Sciatic nerve (tissue), 2 donors: ENCODE measurements around the gene SLC35B2. TPM values are rescaled to one million over a fixed set of nuclear protein-coding genes. Genes with fewer than 3 reads are reported as not detected.

ENCODE experiments used
- ATAC-seq: fragments of 200-7000 bp; cut with Tn5 transposase; one replicate; pipeline ENCODE4 v1.9.1; 2020; ENCODE audit warnings: mild to moderate bottlenecking, moderate library complexity
- DNase-seq: peaks from one replicate; pipeline ENCODE4 v3.0.0-alpha.2; 2020; ENCODE audit warnings: low spot score
- intact Hi-C: fragments of 100-400 bp; cut with DNase I; formaldehyde crosslinking; loops from one replicate; pipeline ENCODE4 v1.14.2; 2022
- total RNA-seq: library from RNA; stranded (reverse); fragmentation: NEBNext Ultra II Directional; extraction: Animal tissue kit (Norgen Biotek cat#: 25700); gene quantifications from one replicate; pipeline ENCODE4 v1.2.1, GENCODE V29; 2021
- donor health status: DM: no; HTN: no; CAD: no.
- donor health status: DM: no; HTN: no; CAD: no.

The SLC35B2 gene
- total RNA-seq, 1 donor from 2014 or later = 26.8 TPM

DNA sequence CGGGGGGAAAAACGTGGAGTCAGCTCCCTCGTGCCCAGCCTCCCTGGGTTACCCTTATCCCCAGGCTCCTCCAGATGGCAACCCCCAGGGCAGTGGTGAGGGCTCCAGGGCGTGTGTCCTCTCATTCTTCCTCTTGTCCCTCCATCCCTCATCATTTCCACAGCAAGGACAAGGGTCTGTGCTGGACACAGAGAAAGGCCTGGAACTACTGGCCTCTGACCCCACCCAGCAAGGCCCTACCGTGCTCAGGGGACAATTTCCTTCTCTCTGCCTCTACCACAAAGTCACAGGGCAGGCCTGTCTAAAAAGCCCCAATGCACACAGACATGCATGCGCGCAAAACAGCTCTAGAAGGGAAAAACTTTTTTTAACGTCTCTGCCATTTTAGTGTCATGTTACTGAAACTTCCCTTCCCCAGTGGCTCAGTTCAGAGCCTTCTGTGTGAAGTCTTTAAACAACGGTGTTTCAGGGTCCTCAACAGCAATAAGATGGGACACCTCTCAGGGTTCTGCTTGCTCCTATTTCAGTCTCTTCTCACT lies 1.1 kb upstream of the SLC35B2 start:
- intact Hi-C loops = no loop called here
- DNase-seq = no peak
- no peak for ATAC-seq

DNA sequence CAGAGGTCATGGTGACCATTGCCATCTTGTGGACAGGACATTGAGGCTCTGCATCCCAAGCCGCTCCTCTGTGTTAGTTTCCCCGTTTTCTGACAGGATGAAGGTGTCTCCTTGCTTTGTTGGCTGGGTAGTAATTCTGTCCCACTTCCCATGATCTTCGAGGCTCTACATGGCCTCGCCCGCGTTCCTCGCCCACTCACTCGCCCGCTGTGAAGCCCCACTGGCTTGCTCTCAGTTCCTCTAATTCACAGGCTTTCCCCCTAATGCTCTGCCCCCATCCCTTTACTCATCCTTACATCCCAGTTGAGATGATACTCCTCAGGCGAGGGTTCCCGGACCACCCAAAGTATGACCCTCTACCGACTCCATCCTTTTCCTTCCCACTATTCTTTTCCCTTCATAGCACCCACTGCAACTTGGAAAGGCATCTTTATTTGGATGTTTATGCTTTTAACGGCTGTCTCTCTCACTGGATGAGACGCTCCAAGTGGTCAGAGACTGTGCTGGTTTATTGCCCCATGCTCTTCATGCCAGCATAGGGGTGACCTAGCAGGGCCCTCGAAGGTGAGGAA lies 511 bp upstream of the SLC35B2 start:
- ATAC-seq (no peak), DNase-seq (no peak)
- intact Hi-C loops = no loop called here

DNA sequence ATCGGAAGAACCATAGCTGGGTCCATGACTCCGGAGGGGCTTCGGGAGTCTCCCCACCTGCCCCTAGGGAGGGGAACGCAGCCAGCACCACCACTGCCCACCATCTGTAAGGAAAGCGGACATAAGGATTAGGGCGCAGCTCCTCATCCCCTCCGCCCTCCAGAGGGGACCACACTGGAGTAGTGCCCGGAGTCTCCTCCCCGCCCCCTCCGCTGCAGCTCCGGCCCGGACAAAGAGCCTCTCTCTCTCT lies 628 bp downstream of the SLC35B2 start:
- intact Hi-C loops = no loop called here
- DNase-seq = no peak
- ATAC-seq = no peak

DNA sequence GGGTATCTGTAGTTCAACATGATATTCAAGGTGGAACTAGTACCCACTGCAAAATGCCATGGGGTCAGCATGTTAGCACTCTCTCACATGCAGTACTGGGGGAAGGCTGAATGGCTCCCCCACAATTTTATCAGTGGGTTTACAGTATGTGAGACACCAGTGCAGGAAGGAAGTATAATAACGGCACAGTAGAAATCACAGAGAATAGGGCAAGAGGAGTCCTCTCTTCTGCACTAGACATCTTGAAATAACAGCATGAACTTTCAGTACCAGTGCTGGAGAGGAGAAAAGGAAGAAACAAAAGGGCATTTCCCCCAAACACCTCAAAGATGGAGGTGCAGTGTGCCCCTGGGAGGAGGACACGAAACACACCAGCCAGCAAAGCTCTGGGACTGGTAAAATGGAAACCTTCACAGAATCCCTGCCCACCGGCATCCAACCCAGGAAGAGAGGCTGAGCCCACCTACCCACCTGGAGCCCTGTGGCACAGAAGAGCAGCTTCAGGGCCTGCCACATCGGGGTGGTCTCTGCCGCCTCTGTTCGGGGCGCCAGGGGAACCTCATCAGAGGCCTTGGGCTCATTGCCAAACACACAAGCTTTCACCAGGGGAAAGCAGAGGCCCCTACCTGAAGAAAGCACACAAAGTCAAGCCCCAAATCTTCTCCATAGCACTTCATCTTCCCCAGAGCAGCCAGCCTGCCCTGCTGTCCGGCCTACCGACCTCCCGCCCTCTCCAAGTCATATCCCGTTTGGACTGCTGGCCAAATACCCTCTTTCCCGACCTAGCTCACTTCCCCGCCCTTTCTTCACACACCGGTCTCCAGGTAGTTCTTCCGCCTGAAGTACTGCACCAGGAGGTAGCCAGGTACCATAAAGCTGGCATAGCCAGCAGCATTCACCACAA lies 1.2 kb downstream of the SLC35B2 start:
- intact Hi-C loops = no loop called here
- peak; percentile 25 for ATAC-seq

DNA sequence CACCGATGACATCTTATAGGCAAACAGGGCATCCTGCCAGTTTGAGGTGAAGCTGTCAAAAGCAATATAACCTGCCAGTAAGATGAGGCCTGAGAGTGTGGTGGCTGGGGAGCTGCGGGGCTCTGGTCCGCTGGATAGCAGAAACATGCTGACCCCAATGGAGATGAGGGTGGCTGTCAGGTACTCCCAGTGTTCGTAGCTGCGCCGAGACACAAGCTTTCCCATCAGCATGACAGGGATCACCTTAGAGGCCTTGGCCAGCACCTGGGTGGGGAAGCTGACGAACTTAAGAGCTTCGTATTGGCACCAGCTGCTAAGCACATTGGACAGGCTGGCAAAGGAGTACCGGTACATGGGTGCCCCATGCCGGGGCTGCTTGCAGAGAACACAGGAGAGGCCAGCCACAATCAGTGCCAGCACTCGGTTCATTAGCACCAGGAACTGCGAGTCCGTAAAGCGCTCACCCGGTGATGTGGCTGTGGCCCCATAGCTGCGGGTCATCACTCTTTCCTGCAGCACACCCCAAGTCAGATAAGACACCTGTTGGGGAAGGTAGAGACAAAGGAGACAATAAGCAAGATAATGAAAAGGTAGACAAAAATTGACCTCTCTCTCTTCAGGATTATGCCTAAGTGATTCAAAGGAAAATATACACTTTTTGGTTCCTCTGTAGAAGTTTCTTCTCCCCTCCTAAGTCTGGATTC lies 2.1 kb downstream of the SLC35B2 start:
- ATAC-seq (no peak), DNase-seq (no peak)
- intact Hi-C loops = no loop called here

More for the DNA sequence above, 1.2 kb downstream of the SLC35B2 start:
- DNase-seq = no peak

DNA sequence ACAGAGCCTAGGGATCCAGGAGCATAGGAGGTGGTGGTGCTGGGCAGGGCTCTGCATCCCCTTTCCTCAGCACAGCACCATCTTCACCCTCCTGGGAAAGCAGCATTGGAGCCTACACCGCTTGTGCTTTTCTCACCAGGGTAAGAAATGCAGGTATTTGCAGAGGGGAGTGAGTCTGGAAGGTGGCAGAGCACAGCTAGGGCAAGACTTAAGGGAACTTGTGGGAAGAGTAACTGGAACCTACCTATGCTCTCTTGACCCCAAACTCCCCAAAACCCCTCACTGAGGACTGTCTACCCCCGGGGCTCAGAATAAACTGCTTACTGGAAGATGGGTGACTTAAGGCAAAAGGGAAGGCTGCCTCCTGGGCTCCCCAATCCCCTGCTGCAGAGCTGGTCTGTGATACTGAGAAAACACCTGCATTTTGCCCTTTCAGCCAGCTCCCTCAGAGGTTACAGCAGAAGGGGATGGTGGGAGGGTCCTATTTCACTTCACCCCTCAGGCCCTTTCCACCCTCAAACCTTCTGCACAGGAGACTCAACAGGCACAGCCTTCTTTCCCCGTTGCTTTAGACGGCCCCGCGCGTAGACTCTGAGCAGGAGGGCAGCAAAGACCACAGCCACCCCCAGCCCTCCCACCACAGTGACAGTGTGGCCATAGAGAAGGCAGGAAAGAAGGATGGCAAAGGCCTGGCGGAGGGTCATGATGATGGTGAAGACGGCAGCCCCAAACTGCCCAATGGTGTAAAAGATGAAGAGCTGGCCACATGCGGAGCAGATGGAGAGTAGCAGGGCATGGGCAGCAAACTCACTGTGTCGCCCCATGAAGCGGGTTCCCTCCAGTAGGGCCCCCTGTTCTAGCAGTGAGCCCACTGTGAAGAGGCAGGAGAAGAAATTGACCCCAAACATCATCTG lies 2.9 kb downstream of the SLC35B2 start:
- ATAC-seq (no peak), DNase-seq (no peak)
- intact Hi-C loops = no loop called here

DNA sequence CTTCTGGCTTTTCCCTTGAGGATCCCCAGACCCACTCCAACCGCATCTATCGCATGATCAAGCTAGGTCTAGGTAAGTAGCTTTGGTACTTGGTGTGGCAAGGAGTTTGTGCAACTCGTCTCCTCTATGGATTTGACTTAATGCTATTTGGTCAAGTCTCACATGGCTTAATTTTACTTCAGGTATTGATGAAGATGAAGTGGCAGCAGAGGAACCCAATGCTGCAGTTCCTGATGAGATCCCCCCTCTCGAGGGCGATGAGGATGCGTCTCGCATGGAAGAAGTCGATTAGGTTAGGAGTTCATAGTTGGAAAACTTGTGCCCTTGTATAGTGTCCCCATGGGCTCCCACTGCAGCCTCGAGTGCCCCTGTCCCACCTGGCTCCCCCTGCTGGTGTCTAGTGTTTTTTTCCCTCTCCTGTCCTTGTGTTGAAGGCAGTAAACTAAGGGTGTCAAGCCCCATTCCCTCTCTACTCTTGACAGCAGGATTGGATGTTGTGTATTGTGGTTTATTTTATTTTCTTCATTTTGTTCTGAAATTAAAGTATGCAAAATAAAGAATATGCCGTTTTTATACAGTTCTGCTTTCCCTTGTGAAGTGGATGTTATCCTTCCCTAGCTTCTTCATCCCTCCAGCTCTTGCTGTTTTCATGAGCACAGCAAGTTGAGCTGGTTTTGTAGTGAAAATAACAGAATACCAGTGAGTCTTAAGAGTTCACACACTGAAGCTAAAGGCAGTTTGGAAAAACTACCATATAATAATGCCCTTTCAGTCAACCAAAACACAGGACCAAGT lies 3.8 kb downstream of the SLC35B2 start:
- DNase-seq (peak; percentile 61), ATAC-seq (no peak)
- intact Hi-C loops = no loop called here

DNA sequence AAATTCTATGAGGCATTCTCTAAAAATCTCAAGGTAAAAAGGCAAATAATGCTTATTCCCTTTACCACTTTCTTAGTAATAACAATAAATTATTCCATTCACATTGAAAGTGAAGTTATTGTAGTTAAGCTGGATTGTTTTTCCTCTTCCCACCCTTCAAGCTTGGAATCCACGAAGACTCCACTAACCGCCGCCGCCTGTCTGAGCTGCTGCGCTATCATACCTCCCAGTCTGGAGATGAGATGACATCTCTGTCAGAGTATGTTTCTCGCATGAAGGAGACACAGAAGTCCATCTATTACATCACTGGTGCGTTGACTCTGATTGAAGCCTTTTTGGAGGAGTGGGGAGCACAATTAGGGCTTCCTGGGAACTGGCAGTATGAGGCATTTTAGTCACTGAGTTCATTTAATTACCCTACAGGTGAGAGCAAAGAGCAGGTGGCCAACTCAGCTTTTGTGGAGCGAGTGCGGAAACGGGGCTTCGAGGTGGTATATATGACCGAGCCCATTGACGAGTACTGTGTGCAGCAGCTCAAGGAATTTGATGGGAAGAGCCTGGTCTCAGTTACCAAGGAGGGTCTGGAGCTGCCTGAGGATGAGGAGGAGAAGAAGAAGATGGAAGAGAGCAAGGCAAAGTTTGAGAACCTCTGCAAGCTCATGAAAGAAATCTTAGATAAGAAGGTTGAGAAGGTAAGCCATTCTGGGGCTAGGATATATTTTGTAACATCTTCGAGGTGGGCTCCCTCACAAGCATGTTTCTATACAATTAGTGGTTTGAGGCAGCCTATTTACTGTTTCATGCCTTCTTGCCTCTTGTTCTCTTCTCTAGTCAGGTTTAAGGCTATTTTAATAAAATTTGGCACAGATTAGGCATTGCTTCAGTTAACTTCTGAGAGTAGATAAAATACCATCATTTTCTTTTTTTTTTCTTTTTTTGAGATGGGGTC lies 5.5 kb downstream of the SLC35B2 start:
- ATAC-seq (no peak), DNase-seq (no peak)
- intact Hi-C loops = no loop called here

DNA sequence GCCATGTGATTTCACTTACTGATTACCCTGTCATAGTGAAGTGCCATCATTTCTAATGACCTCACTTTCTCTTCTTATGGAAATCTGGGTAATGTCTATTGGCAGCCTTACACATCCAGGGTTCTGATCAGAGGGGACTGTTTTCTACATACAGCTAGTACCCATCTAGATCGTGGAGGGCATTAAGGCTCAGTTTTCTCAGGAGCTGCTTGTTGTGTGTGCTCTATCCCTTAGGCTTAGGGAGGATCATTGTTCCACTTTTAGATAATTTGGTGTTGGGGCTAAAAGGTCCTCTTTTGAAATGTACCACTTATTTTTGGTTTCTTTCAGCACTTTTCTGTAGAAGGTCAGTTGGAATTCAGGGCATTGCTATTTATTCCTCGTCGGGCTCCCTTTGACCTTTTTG lies 6.6 kb downstream of the SLC35B2 start:
- no peak for ATAC-seq
- intact Hi-C loops = no loop called here
- DNase-seq = no peak

DNA sequence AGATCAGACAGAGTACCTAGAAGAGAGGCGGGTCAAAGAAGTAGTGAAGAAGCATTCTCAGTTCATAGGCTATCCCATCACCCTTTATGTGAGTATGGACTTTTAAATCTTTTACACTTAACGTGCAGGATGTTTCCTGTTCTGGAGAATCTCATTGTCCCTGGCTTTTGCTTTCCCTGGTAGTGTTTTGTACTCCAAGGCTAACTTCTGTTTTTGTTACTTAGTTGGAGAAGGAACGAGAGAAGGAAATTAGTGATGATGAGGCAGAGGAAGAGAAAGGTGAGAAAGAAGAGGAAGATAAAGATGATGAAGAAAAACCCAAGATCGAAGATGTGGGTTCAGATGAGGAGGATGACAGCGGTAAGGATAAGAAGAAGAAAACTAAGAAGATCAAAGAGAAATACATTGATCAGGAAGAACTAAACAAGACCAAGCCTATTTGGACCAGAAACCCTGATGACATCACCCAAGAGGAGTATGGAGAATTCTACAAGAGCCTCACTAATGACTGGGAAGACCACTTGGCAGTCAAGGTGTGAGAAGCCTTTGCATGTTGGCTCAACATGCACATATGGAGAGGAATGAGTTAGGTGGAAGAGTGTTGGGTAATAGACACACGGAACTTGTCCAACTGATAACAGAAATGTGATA lies 7.1 kb downstream of the SLC35B2 start:
- ATAC-seq = no peak
- intact Hi-C loops = no loop called here
- DNase-seq = no peak

DNA sequence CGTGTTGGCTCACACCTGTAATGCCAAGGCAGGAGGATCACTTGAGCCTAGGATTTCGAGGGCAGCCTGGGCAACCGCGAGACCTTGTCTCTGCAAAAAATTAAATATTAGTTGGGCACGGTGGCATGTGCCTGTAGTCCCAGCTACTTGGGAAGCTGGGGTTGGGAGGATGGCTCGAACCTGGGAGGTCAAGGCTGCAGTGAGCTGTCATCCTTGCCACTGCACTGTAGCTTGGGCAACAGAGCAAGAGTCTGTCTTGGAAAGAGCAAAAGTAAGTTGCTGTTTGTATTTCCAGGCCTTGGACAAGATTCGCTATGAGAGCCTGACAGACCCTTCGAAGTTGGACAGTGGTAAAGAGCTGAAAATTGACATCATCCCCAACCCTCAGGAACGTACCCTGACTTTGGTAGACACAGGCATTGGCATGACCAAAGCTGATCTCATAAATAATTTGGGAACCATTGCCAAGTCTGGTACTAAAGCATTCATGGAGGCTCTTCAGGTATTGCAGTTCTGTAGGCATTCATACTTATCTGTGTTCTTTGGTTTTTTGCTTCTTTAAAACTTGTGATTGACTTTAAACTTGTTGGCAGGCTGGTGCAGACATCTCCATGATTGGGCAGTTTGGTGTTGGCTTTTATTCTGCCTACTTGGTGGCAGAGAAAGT lies 8.1 kb downstream of the SLC35B2 start:
- no peak for ATAC-seq
- intact Hi-C loops = no loop called here
- no peak for DNase-seq

DNA sequence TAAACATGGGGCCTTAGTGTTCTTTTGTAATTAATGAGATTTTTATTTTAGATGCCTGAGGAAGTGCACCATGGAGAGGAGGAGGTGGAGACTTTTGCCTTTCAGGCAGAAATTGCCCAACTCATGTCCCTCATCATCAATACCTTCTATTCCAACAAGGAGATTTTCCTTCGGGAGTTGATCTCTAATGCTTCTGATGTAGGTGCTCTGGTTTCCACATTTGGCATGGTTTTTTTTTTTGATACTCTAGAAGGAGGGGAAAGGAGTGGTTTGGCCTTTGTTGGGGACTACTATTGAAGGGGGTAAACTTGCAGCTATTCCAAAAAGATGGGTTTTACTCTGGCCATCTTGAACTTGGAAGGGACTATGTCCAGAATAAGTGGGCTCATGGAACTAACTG lies 8.7 kb downstream of the SLC35B2 start:
- DNase-seq (no peak), ATAC-seq (no peak)
- intact Hi-C loops = no loop called here

DNA sequence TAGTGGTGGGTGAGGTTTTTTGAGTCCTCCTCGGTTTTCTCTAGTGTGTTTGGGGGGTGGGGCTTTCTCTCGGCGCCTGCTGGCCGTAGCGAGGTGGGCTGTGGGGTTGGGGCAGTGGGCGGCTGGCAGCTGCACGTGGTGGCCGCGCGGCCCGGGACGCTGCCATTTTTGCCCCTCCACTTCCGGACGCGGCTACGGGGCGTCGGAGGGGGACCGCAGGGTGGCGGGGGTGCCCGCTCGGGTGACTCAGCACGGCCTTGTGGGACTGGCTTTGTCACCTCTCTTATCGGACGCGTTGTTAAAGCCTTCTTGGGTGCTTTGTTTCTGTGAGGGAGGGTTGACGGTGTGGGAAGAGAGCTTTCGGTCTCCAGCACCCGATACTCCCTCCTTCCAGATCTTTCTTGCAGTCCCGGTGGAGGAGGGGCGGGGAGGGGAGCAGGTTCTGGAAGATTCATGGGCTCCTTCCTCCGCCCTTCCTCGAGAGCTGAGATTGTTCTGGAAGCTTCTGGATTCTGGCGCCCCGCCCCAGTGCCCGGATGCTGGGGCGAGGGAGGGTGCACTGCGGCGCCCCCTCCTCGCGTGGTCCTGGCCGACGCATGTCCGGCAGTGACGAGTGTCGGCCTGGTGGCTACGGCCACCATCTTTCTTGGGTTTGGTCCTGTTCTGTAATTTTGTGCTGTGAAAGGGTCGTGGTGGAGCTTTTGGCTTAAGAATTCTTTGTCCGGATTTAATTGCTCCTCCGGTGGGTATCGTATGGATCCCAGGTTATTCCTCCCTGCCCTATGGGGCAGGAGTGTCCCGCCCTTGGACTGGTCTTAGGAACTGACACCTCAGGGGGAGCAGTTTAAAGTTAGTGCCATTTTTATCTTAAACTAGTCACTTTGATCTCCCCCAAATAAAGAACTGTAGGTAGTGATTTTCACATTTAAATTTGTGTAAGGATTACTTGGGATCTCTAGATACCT lies 9.7 kb downstream of the SLC35B2 start:
- DNase-seq = peak; percentile 87
- intact Hi-C loops = no loop called here
- ATAC-seq = peak; percentile 51

DNA sequence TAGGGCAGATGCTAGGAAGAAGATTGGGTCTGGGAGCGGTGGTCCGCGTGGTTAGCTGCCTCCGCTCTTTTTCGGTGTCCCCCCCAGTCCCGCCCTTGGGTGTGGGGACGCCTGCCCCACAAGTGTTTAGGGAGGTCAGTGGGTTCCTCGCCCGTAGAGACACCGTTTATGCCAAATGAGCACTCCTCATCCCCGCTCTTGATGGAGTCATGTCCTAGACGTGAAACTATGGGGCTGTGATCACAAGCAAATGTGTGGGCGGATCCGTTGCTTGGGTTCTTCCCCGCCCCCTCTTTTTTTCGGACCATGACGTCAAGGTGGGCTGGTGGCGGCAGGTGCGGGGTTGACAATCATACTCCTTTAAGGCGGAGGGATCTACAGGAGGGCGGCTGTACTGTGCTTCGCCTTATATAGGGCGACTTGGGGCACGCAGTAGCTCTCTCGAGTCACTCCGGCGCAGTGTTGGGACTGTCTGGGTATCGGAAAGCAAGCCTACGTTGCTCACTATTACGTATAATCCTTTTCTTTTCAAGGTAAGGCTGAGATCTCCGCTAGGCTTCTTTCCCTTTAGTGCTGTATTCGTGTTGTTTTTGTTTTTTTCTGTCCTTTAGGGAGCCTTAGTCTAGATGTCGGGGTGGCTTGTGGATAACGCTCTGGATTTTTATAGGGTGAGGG lies 10.5 kb downstream of the SLC35B2 start, which contains the start of gene HSP90AB1:
Gene HSP90AB1, plus strand, starts transcription at position 439 of the 675 bp plus-strand sequence. CDS start 1,529 bp downstream, outside the sequence.
- DNase-seq (peak; percentile 96), ATAC-seq (peak; percentile 94)
- intact Hi-C loops = no loop called here
